IMR-90 (cell line): ENCODE results near the gene UBASH3B. TPM values are rescaled to one million over a fixed set of nuclear protein-coding genes. Genes with fewer than 3 reads are reported as not detected.

Source experiments
- polyA plus RNA-seq, 3 experiments: library from polyadenylated mRNA; depleted of rRNA; stranded (reverse); fragments of >200 nt; gene quantifications; 2 replicates each; pipeline ENCODE4 v1.2.3, GENCODE V29; 2012; ENCODE audit warnings: low replicate concordance in 1 of 3
- total RNA-seq: library from RNA; depleted of rRNA; stranded (reverse); fragments of >200 nt; gene quantifications from 2 replicates; pipeline ENCODE4 v1.2.3, GENCODE V29; 2012
- TF ChIP-seq, protein P1 (sequence below): fragments of 150-350 bp; IDR thresholded peaks from 2 replicates; pipeline ENCODE4 v1.6.1; 2017; ENCODE audit warnings: mild to moderate bottlenecking, antibody characterized with exemption, low read length, low read depth

UBASH3B gene
- total and polyA plus RNA-seq, 2 of the 4 experiments (the other 2 are of a cell fraction) = 27.2 to 48.0 TPM

DNA sequence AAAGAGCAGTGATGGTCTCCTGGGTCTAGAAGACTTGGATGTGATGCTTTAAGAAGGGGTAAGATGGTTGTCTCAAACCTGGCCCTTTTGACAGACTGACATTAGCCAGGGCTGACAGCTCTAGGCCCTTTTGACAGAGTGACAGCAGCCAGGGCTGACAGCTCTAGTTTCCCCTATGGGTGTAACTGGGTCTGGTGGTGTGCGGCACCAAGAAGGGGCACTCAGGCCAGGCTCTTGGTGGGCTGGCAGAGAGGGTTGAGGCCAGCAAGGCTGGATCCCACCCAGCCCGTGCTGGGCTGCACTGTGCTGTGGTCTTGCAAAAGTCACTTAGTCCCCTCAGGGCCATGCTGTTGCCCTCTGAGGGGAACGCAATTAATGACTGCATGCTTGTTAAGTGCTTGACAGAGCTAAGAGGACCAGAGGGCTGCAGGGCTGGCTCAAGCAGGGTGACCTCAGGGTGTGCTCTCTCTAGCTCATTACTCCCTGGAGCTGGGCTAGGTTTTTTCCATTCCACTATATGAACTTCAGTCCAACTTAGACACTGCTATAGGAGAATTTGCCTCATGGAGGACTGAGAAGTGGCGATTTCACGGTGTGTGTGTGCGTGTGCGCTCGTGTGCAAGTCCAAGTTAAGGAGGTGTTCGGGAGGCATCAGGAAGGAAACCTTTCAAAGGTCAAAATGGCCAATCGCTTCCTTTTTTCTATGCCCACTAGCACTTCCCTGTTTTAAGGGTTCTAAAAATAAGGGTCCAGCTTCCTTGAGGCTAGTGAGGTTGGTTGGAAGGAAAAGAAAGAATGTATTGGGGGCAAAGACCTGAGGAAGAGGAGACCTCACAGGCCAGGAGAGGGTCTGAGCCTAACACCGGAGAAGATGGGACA, 4.4 kb downstream of the UBASH3B start (continued):
- TF ChIP-seq, protein P1, sequence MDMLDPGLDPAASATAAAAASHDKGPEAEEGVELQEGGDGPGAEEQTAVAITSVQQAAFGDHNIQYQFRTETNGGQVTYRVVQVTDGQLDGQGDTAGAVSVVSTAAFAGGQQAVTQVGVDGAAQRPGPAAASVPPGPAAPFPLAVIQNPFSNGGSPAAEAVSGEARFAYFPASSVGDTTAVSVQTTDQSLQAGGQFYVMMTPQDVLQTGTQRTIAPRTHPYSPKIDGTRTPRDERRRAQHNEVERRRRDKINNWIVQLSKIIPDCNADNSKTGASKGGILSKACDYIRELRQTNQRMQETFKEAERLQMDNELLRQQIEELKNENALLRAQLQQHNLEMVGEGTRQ = no peak
